Body of pancreas (tissue), 4 donors: ENCODE measurements around the gene MAT2B. TPM values are rescaled to one million over a fixed set of nuclear protein-coding genes. Genes with fewer than 3 reads are reported as not detected.

Source experiments
- ATAC-seq: fragments of 150-250 bp; one replicate; pipeline ENCODE4 v1.9.1; 2016
- DNase-seq, 4 donors: peaks; one replicate each; pipeline ENCODE4 v3.0.0-alpha.2; 2019
- H3K27ac ChIP-seq, 4 donors: fragments of 200-600 bp; sonication (generic); 1 replicate in 3 of 4; 2 replicates in 1 of 4; pipeline versions ENCODE4 v1.5.1 to v1.6.1; 2016 to 2019; ENCODE audit warnings: mild to moderate bottlenecking in 1 of 4, mixed read lengths in 1 of 4, moderate library complexity in 1 of 4
- H3K27me3 ChIP-seq, 2 donors: fragments of 200-600 bp; sonication (generic); one replicate each; pipeline ENCODE4 v1.6.0; 2016; ENCODE audit warnings: mild to moderate bottlenecking in 1 of 2
- H3K36me3 ChIP-seq, 2 donors: fragments of 200-600 bp; sonication (generic); replicated peaks in 1 of 2; 2 replicates each; pipeline ENCODE4 v1.5.1; 2016; ENCODE audit warnings: low read depth in 2 of 2; ENCODE audit not compliant: insufficient read depth in 1 of 2
- H3K4me1 ChIP-seq: fragments of 200-600 bp; sonication (generic); one replicate; pipeline ENCODE4 v1.6.0; 2016
- H3K4me3 ChIP-seq, 2 donors: fragments of 200-600 bp; sonication (generic); 1 replicate in 1 of 2; 2 replicates in 1 of 2; pipeline ENCODE4 v1.5.1; 2016 to 2019
- H3K9me3 ChIP-seq, 3 donors: fragments of 200-600 bp; sonication (generic); 1 replicate in 2 of 3; 2 replicates in 1 of 3; pipeline ENCODE4 v1.5.1; 2016
- POLR2A ChIP-seq, 3 donors: fragments of 450-650 bp; IDR thresholded peaks; one replicate each; pipeline ENCODE4 v1.6.1; 2016; ENCODE audit warnings: antibody characterized with exemption in 3 of 3, mild to moderate bottlenecking in 2 of 3
- WGBS, 2 donors: methylation state at CpG; one replicate each; pipeline ENCODE4 v1.1.5; 2017; 5-methylcytosine and 5-hydroxymethylcytosine counted together
- intact Hi-C: fragments of 100-400 bp; cut with DNase I; formaldehyde crosslinking; loops from one replicate; pipeline ENCODE4 v1.15.1; 2023
- total RNA-seq, 2 donors: library from RNA; depleted of rRNA; stranded (reverse); fragments of >200 nt; gene quantifications; one replicate each; pipeline ENCODE4 v1.1.0, GENCODE V29; 2016
- TF ChIP-seq, protein P1 (sequence below), 7 experiments: fragments of 450-650 bp in 4 of 7; fragments of 200-600 bp in 3 of 7; sonication (generic) in 3 of 7; IDR thresholded peaks; one replicate each; pipeline ENCODE4 v1.5.1; 2016 to 2019; ENCODE audit warnings: antibody characterized with exemption in 7 of 7

Gene MAT2B
- total RNA-seq, 2 donors from 2014 or later = 18.5 to 29.1 TPM

GRCh38 chr5:163459462-163459818 is 46.0 kb upstream of the MAT2B start:
- no peaks in the 10 kb centered on the region for H3K36me3 ChIP-seq
- intact Hi-C loops = no loop called here
- peak overlapping the region; percentile 49 to 50 for H3K4me3 ChIP-seq
- TF ChIP-seq POLR2A (IDR thresholded peaks at IDR 0.05) = no peak
- TF ChIP-seq, protein P1, sequence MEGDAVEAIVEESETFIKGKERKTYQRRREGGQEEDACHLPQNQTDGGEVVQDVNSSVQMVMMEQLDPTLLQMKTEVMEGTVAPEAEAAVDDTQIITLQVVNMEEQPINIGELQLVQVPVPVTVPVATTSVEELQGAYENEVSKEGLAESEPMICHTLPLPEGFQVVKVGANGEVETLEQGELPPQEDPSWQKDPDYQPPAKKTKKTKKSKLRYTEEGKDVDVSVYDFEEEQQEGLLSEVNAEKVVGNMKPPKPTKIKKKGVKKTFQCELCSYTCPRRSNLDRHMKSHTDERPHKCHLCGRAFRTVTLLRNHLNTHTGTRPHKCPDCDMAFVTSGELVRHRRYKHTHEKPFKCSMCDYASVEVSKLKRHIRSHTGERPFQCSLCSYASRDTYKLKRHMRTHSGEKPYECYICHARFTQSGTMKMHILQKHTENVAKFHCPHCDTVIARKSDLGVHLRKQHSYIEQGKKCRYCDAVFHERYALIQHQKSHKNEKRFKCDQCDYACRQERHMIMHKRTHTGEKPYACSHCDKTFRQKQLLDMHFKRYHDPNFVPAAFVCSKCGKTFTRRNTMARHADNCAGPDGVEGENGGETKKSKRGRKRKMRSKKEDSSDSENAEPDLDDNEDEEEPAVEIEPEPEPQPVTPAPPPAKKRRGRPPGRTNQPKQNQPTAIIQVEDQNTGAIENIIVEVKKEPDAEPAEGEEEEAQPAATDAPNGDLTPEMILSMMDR (IDR thresholded peaks at IDR 0.05) = no peak
- DNase-seq (no peak), ATAC-seq (peak; percentile 4)
- no peaks in the 10 kb centered on the region for H3K9me3 ChIP-seq
- H3K27me3 ChIP-seq = no peaks in the 10 kb centered on the region
- peaks cover 32% of the 10 kb centered on the region for H3K4me1 ChIP-seq
- WGBS, 2 donors = 0 to 1% methylated on average over 12 of the region's 12 CpGs
- H3K27ac ChIP-seq = peak overlapping the region; percentile 87 to 95 (median 94)

GRCh38 chr5:163459819-163460561 is 45.4 kb upstream of the MAT2B start, which contains the start of gene NUDCD2:
NUDCD2 (minus strand) TSS chr5:163460102; CDS start chr5:163460050, 52 bp downstream.
- H3K27ac ChIP-seq = peak within 1 kb of the TSS; percentile 87 to 95 (median 94)
- intact Hi-C loops = no loop called here

DNA sequence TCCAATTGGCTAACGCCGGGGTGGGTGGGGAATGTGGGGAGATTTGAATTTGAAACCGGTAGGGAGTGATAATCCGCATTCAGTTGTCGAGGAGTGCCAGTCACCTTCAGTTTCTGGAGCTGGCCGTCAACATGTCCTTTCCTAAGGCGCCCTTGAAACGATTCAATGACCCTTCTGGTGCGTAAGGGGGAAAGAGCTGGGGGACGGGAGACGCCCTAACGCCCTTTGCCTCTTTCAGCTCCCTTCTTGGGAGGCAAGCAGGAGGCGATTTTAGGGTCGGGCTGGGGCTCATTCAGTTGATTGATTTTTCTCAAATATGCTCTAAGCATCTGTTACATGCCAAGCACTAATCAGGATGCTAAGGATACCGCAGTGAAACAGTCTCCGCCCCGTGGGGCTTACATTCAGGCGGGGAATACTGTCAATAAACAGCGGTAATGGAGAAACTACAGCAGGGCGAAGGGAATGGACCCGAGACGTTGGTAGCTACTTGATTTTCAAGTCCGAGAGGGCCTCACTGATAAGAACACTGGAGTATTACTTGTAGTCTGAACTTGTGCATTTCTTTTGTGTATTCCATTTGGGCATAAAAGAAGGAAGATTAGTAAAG is 44.8 kb upstream of the MAT2B start, which contains the start of gene HMMR:
Gene HMMR (plus strand): TSS at position 71 of the 610 bp plus-strand sequence. CDS start 61 bp downstream, at position 132.
- no peaks in the 10 kb centered on the region for H3K9me3 ChIP-seq
- H3K36me3 ChIP-seq = no peaks in the 10 kb centered on the region
- intact Hi-C loops = no loop called here
- peak within 1 kb of the TSS; percentile 49 to 50 for H3K4me3 ChIP-seq
- ATAC-seq (no peak), DNase-seq (no peak)
- 0 to 1% methylated on average over 23 of the region's 23 CpGs for WGBS, 2 donors
- H3K27ac ChIP-seq = peak within 1 kb of the TSS; percentile 87 to 95 (median 94)
- H3K27me3 ChIP-seq = no peaks in the 10 kb centered on the region
- no peak for TF ChIP-seq POLR2A (IDR thresholded peaks at IDR 0.05)
- TF ChIP-seq, protein P1 (IDR thresholded peaks at IDR 0.05) = no peak
- peaks cover 32% of the 10 kb centered on the region for H3K4me1 ChIP-seq

More at GRCh38 chr5:163459819-163460561, 45.4 kb upstream of the MAT2B start, which contains the start of gene NUDCD2:
- peak within 1 kb of the TSS; percentile 49 to 50 for H3K4me3 ChIP-seq
- ATAC-seq = peak; percentile 96
- no peaks in the 10 kb centered on the region for H3K27me3 ChIP-seq
- peak; percentile 66 to 95 (median 93) for TF ChIP-seq POLR2A (IDR thresholded peaks at IDR 0.05)
- TF ChIP-seq, protein P1 (IDR thresholded peaks at IDR 0.05) = peak in 3 of 7 experiments; percentile 24 to 49 (median 36)
- peak; percentile 94 to 98 (median 96) for DNase-seq
- no peaks in the 10 kb centered on the region for H3K9me3 ChIP-seq
- no peaks in the 10 kb centered on the region for H3K36me3 ChIP-seq
- WGBS, 2 donors = 0% methylated on average over 26 to 59 of the region's 59 CpGs
- peaks cover 32% of the 10 kb centered on the region for H3K4me1 ChIP-seq

- Histone ChIP-seq H3K4me3 (no peak overlapping the region), H3K4me1 (peaks cover 26% of the 10 kb centered on the region), H3K9me3 (no peaks in the 10 kb centered on the region), H3K27me3 (no peaks in the 10 kb centered on the region), H3K36me3 (no peaks in the 10 kb centered on the region), H3K27ac (no peak overlapping the region)
- no peak for ATAC-seq
- DNase-seq = no peak
- TF ChIP-seq POLR2A (IDR thresholded peaks at IDR 0.05) = no peak
- TF ChIP-seq, protein P1 (IDR thresholded peaks at IDR 0.05) = no peak
- intact Hi-C loops = no loop called here
Measured at GRCh38 chr5:163463063-163463435, 42.4 kb upstream of the MAT2B start.
